ENCODE data around the gene SPARC.

SPARC gene

DNA sequence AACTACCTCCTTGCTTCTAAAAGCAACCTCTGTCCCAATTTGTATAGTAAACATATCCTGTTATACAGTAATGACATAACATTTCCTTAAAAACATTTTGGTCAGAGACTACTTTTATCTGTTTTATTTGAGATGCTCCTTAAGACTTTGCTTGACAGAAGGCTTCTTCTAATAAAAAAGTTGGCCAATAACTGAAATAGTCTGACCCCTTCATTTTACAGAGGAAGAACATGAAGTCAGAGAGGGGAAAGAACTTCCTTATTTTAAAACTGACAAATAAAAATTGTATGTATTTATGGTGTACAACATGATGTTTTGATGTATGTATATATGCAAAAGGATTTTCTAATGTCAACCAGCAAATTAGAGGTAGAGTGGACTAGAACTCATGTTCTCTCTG lies 35.8 kb upstream of the SPARC start:
- H3K4me3 ChIP-seq (ENCODE audit: control insufficient read depth, low read depth, low read length), result no peak overlapping the region
- TF ChIP-seq, protein P1, sequence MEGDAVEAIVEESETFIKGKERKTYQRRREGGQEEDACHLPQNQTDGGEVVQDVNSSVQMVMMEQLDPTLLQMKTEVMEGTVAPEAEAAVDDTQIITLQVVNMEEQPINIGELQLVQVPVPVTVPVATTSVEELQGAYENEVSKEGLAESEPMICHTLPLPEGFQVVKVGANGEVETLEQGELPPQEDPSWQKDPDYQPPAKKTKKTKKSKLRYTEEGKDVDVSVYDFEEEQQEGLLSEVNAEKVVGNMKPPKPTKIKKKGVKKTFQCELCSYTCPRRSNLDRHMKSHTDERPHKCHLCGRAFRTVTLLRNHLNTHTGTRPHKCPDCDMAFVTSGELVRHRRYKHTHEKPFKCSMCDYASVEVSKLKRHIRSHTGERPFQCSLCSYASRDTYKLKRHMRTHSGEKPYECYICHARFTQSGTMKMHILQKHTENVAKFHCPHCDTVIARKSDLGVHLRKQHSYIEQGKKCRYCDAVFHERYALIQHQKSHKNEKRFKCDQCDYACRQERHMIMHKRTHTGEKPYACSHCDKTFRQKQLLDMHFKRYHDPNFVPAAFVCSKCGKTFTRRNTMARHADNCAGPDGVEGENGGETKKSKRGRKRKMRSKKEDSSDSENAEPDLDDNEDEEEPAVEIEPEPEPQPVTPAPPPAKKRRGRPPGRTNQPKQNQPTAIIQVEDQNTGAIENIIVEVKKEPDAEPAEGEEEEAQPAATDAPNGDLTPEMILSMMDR (IDR thresholded peaks at IDR 0.05; ENCODE audit: control insufficient read depth, insufficient read depth, low read depth, low read length, missing control alignments), result no peak
- no peak for DNase-seq (ENCODE audit: low read depth)

DNA sequence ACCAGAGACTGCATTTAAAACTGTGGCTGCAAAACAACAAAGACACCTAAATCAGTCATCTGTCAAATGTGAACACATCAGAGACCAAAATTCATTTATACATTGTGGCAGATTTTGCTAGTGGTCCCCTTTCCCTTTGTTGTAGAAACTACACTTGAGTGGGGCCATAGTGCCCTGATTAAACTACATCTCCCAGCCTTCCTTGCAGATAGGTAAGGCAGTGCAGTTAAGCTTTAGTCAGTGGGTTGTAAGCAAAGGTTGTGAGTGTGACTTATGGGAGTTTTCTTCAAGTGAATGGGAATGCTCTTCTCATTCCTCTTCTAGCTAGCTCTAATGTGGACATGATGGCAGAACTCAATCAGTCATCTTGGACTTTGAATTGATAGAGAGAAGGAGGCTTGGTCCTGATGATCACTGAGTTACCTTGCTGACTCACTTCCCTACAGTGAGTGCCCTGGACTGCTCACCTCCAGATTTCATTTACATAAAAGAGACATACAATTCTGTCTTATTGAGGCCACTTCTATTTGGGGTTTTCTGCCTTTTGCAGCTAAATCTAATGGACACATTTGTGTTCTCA lies 35.2 kb upstream of the SPARC start:
- TF ChIP-seq, protein P1 (IDR thresholded peaks at IDR 0.05; ENCODE audit: control insufficient read depth, insufficient read depth, low read depth, low read length, missing control alignments), result no peak
- no peak for DNase-seq (ENCODE audit: low read depth)

DNA sequence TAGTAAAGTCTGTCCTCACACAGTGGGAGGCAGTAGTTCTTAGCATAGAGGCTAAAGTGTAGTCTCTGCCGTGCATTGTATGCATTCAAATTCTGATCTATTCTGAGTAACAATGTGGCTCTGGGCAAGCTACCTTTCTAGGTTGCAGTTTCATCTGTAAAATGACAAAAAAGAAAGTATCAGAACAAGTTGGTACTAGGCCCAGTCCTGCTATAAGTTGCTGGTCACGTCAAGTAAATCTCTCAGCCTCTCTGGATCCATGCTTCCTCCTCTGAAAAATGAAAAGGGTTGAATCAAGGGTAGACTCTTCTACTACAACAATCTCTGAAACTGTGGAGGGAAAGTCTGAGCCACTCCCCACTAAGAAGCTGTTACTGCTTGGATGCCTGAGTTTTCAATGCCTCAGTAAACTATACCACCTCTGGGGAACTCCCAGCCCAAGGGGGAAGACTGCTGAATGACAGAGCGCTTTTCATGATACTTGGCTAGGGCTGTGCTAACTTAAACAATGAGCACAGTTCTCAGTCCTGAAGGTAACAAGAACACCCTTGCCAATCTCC lies 34.5 kb upstream of the SPARC start:
- no peak overlapping the region for H3K4me3 ChIP-seq (ENCODE audit: control insufficient read depth, low read depth, low read length)

More for the DNA sequence above, 35.2 kb upstream of the SPARC start:
- H3K4me3 ChIP-seq (ENCODE audit: control insufficient read depth, low read depth, low read length), result no peak overlapping the region

DNA sequence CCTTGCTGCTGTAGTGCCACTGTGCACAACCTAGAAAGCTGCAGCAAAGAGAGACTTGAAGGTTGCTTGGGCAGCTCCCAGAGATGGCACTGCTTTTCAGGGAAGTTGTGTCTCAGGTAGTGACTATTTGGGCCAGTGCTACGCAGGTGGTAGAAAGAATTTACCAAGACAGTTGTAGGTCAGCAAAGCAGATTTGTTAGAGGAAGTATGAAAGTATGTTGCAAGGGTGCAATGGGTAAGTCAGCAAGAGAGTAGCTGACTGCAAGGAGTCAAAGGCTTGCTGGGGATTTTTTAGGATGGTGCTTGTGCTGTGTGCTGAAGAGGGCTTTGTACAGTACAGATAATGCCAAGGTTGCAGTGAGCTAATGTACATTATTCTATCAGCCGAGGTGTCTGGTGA lies 33.5 kb upstream of the SPARC start:
- TF ChIP-seq, protein P1 (IDR thresholded peaks at IDR 0.05; ENCODE audit: control insufficient read depth, insufficient read depth, low read depth, low read length, missing control alignments), result no peak
- H3K4me3 ChIP-seq (ENCODE audit: control insufficient read depth, low read depth, low read length), result no peak overlapping the region
- no peak for DNase-seq (ENCODE audit: low read depth)

More for the DNA sequence above, 34.5 kb upstream of the SPARC start:
- DNase-seq (ENCODE audit: low read depth), result no peak
- TF ChIP-seq, protein P1 (IDR thresholded peaks at IDR 0.05; ENCODE audit: control insufficient read depth, insufficient read depth, low read depth, low read length, missing control alignments), result no peak

DNA sequence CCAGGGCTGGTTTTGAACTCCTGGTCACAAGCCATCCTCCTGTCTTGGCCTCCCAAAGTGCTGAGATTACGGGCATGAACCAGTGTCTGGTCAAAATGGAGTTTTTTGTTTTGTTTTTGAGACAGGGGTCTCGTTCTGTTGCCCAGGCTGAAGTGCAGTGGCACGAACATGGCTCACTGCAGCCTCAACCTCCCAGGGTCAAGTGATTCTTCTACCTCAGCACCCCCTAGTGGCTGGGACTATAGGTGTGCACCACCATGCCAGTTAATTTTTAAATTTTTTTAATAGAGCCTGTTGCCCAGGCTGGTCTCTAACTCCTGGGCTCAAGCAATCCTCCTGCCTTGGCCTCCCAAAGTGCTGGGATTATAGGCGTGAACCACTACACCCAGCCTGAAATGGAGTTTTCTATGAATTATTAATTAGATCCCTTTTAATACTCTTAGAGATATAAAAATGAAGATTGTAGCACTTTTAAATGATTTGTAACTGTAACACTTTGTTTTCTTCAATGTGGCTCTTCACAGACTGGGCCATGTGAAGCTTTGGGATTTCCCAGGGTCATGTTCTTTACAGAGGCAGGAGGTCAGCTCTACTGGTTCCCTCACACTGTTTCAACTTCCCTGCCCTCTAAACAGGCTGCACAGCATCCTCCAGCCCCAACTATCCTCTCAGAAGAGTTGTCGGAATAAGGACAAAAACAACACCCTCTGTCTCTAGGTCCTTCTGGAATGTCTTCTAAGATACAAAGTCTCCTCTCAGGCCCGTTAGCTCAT lies 32.7 kb upstream of the SPARC start:
- no peak overlapping the region for H3K4me3 ChIP-seq (ENCODE audit: control insufficient read depth, low read depth, low read length)
- TF ChIP-seq, protein P1 (IDR thresholded peaks at IDR 0.05; ENCODE audit: control insufficient read depth, insufficient read depth, low read depth, low read length, missing control alignments), result peak; percentile 65
- no peak for DNase-seq (ENCODE audit: low read depth)

DNA sequence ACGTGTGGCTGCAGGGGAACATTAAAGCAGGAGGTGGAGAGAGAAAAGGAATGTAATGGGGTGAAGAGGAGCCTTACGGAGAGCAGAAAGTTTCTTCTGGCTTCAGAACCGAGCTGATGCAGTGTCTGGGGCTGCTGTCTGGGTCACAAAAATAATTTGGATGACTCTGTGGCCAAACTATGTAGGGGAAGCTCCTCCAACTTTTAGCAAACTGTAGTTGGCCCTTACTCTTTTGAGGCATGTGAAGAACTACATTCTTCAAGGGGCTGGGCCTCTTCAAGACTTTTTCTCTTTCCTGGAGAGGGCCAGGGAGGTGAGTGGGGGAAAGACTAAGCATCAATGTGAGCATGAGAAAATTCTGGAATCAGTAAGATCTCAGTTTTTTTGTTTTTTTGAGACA lies 31.9 kb upstream of the SPARC start:
- TF ChIP-seq, protein P1 (IDR thresholded peaks at IDR 0.05; ENCODE audit: control insufficient read depth, insufficient read depth, low read depth, low read length, missing control alignments), result no peak
- no peak overlapping the region; the same call in 1 of the 2 replicates for H3K4me3 ChIP-seq (ENCODE audit: control insufficient read depth, low read depth, low read length)
- DNase-seq (ENCODE audit: low read depth), result peak; percentile 71
